Measurements from ENCODE around the gene PDE2A.

Gene PDE2A

GRCh38 chr11:72577271-72577721 lies 96.9 kb downstream of the PDE2A start:
- Histone ChIP-seq H3K79me2 (no peaks in the 10 kb centered on the region), H3K9me3 (ENCODE audit: control insufficient read depth, low read length) (no peaks in the 10 kb centered on the region), H3K36me3 (ENCODE audit: control insufficient read depth, insufficient read depth, low read length) (no peaks in the 10 kb centered on the region), H3K27ac (no peak overlapping the region), H3K9ac (no peak overlapping the region), H3K4me1 (no peaks in the 10 kb centered on the region), H3K4me3 (ENCODE audit: low read depth, low read length) (no peak overlapping the region), H3K27me3 (ENCODE audit: control insufficient read depth, insufficient read depth, low read length) (no peaks in the 10 kb centered on the region), H3K4me2 (ENCODE audit: low read length) (no peak overlapping the region), H2AFZ (no peak overlapping the region)
- TF ChIP-seq CTCF (IDR thresholded peaks at IDR 0.05): no peak

GRCh38 chr11:72576661-72577060 lies 97.6 kb downstream of the PDE2A start:
- H3K4me2 ChIP-seq (ENCODE audit: low read length): no peak overlapping the region
- no peaks in the 10 kb centered on the region for H3K4me1 ChIP-seq
- H3K4me3 ChIP-seq (ENCODE audit: low read depth, low read length): no peak overlapping the region
- no peaks in the 10 kb centered on the region for H3K27me3 ChIP-seq (ENCODE audit: control insufficient read depth, insufficient read depth, low read length)
- no peak overlapping the region for H3K9ac ChIP-seq
- no peak overlapping the region for H2AFZ ChIP-seq
- no peaks in the 10 kb centered on the region for H3K36me3 ChIP-seq (ENCODE audit: control insufficient read depth, insufficient read depth, low read length)
- no peak overlapping the region for H3K27ac ChIP-seq
- H3K79me2 ChIP-seq: no peaks in the 10 kb centered on the region
- no peak for TF ChIP-seq CTCF (IDR thresholded peaks at IDR 0.05)
- no peaks in the 10 kb centered on the region for H3K9me3 ChIP-seq (ENCODE audit: control insufficient read depth, low read length)

GRCh38 chr11:72576243-72576595 lies 98.0 kb downstream of the PDE2A start:
- no peaks in the 10 kb centered on the region for H3K27me3 ChIP-seq (ENCODE audit: control insufficient read depth, insufficient read depth, low read length)
- TF ChIP-seq CTCF (IDR thresholded peaks at IDR 0.05): no peak
- H3K4me3 ChIP-seq (ENCODE audit: low read depth, low read length): no peak overlapping the region
- no peak overlapping the region for H3K9ac ChIP-seq
- H3K9me3 ChIP-seq (ENCODE audit: control insufficient read depth, low read length): no peaks in the 10 kb centered on the region
- H3K4me2 ChIP-seq (ENCODE audit: low read length): no peak overlapping the region
- no peak overlapping the region for H2AFZ ChIP-seq
- H3K27ac ChIP-seq: no peak overlapping the region
- H3K36me3 ChIP-seq (ENCODE audit: control insufficient read depth, insufficient read depth, low read length): no peaks in the 10 kb centered on the region
- no peaks in the 10 kb centered on the region for H3K4me1 ChIP-seq
- no peaks in the 10 kb centered on the region for H3K79me2 ChIP-seq

GRCh38 chr11:72575533-72576242 lies 98.5 kb downstream of the PDE2A start:
- Histone ChIP-seq H3K27me3 (ENCODE audit: control insufficient read depth, insufficient read depth, low read length) (no peaks in the 10 kb centered on the region), H3K4me2 (ENCODE audit: low read length) (no peak overlapping the region), H2AFZ (no peak overlapping the region), H3K27ac (no peak overlapping the region), H3K4me3 (ENCODE audit: low read depth, low read length) (no peak overlapping the region), H3K9ac (no peak overlapping the region), H3K36me3 (ENCODE audit: control insufficient read depth, insufficient read depth, low read length) (no peaks in the 10 kb centered on the region), H3K79me2 (no peaks in the 10 kb centered on the region), H3K4me1 (no peaks in the 10 kb centered on the region), H3K9me3 (ENCODE audit: control insufficient read depth, low read length) (no peaks in the 10 kb centered on the region)
- TF ChIP-seq CTCF (IDR thresholded peaks at IDR 0.05): no peak
